HuH-7.5 (cell line): ENCODE measurements around the gene SIGLEC8.
"Not testable (repeated sequence)": the region's sequence is repeated elsewhere in the genome, so short reads cannot be mapped to it uniquely, and the experiment has no call there.

ENCODE experiments used
- DNase-seq: peaks from one replicate; pipeline ENCODE4 v3.0.0; 2011; ENCODE audit warnings: low spot score

SIGLEC8 gene

DNA sequence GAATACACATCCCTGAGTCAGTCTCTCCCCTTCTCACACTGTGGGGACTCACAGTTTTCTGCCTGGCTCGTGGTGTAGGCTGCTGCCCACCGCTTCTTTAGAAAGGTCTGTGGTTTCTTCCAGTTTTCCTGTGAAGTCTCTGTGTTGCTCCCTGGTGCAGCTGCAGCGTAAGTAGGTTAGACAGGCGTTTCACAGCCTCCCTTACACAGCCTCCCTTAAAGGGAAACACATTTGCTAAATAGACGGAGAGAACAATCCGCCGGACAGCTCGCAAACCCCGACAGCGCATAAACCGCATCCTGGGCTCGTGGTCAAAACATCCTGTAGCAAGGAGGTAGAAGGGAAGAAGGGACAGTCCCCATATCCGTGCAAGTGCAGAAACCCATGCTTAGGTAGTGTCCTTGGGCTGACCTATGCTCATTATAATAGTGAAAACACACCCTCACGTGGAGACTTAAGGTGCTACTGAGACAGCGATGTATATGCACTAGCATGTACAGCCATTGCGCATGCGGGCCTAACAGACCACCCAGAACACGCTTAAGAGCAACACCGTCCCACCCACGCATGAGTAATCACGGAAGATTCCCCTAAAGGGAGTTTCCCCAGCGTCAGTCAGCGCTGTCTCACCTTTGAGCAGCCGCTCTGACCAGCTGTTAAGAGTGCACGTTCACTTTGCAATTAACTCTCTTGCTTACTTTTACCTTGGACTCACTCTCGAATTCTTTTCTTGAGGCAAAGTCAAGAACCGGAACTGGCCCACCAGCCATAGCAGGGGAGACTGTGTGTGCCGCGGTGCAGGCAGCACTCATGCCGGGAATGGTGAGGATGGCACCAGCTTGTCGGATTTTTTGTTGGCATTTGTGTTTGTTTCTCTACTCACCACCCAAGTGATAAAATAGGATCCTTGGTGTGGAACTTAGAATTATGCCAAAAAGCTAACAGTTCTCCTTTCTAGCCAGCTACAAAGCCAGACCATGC is 16.6 kb downstream of the SIGLEC8 start:
- DNase-seq: no peak

DNA sequence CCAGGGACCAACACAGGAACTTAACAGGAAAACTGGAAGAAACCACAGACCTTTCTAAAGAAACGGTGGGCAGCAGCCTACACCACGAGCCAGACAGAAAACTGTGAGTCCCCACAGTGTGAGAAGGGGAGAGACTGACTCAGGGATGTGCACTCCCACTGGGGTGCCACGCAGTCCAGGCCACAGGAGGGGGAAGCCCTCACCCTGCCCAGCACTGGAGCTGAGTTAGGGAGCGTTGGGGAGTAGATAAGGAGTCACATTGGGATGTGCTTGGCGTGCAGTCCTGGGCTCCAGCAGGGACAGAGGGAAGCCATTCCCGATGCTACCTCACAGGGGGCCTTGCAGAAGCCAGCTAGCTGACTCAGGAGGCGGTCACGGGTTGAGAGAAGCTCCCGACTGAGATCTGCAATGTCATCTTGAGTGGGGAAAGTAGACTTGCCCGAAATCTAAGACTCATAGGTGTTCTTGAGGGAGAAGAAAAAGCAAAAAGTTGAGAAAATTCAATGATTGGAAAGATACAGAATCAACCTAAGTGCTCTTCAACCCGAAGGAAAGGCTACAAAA is 17.3 kb downstream of the SIGLEC8 start:
- no peak for DNase-seq

DNA sequence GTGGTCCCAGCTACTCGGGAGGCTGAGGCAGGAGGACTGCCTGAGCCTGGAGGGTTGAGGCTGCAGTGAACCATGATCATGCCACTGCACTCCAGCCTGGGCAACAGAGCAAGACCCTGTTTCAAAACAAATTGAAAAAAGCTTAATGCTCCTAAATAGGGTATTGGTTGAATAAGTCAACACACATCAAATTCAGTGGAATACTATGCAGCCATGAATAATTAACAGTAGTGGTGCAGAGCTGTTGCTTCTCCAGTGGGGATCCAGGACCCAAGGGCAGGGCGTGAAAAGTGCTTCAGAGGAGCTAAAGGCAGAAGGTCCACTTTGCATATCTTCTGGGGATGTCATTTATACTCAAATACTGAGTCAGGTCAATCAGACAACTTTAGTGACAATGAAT is 18.2 kb downstream of the SIGLEC8 start:
- no peak for DNase-seq

DNA sequence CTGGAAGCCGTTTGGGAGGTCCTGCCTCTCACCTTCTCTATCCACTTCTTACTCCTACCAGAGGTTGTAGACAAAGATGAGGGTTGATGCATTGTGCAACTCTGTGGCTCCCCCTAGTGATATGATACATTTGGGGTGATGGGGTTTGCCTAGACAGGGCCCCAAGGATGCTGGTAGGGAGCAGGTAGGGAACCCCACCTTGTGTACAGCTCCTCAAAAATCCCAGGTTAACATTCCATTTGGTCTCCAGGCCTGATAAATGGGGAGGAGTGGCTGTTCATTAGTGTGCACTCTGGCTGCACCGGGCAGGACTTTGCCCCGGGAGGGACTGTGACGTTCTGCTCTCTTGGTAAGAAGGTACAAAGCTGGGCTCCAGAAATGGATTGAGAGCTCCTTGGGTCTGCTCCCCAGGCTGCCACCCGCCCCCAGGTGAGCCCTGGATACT is 19.2 kb downstream of the SIGLEC8 start:
- DNase-seq: no peak

DNA sequence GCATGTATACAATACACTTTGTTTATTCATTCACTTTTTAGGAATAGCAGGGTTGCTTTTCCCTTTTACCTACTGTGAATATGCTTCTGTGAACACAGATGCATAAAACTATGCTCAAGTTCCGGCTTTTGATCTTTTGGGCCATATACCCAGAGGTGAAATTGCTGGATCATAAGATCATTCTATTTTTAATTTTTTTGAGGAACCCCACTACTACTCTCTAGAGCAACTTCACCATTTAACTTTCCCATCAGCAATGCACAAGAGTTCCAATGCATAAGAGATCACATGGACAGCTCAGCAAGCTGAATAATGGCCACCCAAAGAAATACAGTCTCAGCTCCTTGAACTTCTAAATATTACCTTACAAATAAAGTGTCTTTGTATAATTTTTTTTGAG is 23.8 kb downstream of the SIGLEC8 start:
- no peak for DNase-seq

DNA sequence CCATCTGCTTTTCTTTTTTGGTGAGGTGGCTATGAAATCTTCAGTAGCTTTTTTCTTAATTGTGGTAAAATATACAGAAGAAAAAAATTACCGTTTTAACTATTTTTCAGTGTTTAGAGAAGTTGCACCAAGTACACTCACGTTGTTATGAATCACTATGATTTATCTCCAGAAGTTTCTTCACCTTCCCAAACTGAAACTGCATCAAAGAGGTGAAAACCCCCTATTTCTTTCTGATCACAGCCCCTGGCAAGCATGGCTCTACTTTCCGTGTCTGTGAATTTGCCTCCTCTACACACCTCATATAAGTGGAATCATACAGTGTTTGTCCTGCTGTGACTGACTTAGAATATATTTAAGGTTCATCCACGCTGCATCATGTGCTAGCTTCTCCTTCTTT is 25.2 kb downstream of the SIGLEC8 start:
- no peak for DNase-seq

DNA sequence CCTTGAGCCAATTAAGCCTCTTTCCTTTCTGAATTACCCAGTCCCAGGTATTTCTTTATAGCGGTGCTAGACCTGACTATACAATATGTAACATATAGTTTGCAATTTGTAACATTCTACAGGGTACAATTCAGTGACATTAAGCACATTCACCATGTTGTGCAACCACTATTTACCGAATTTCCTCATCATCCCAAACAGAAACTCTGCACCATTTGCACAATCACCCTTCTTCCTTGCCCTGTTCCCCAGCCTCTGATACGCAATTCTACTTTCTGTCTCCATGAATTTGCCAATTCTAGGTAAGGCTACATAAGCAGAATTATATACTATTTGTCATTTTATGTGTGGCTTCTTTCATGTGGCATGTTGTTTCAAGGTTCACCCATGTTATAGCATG is 27.1 kb downstream of the SIGLEC8 start:
- no peak for DNase-seq

DNA sequence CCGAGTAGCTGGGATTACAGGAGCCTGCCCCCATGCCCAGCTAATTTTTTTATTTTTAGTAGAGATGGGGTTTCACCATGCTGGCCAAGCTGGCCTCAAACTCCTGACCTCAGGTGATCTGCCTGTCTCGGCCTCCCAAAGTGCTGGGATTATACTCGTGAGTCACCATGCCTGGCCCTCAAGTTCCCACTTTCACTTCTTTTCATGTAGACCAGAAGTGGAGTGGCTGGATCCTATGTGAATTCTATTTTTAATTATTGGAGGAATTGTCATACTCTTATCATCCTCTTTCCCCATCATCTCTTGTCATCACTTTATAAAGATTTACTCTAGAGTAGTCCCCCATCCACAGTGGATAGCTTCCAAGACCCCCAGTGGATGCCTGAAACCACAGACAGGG is 28.0 kb downstream of the SIGLEC8 start:
- DNase-seq: no peak

DNA sequence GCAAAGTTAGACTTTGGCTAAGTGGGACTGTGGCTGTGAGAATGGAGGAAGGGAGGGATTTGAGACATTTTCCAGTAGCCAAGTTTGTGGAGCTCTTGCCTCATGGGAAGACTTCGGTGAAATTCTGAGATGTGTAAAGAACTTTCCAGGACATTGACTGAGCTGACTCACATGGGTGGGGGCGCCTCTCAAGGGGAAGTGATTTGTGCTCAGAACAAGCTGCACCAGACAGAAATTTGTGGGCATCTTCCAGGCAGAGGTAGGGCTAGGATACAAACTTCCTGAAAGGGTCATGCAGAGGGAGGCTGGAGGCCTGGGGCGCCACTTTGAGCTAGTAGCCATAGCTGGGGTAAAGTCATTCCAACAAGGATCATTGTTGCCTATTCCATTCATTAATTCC is 31.1 kb downstream of the SIGLEC8 start:
- DNase-seq: no peak

DNA sequence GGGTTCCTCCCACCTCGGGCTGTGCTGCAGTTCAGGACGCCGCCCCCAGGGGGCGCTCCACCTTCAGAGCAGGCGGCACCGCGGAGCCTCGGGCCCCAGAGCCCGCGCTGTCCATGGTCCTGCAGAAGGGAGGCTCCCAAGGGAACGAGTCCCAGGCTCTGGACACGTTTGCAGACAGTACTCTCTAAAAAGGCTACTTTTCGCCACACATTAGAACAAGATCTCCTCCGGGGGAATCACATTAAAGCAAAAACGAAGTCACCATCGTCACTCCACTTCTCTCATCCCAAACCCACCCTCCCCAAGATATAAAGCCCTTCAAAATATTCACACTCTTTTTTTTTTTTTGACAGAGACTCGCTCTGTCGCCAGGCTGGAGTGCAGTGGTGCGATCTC is 36.2 kb downstream of the SIGLEC8 start:
- peak; percentile 76 for DNase-seq

DNA sequence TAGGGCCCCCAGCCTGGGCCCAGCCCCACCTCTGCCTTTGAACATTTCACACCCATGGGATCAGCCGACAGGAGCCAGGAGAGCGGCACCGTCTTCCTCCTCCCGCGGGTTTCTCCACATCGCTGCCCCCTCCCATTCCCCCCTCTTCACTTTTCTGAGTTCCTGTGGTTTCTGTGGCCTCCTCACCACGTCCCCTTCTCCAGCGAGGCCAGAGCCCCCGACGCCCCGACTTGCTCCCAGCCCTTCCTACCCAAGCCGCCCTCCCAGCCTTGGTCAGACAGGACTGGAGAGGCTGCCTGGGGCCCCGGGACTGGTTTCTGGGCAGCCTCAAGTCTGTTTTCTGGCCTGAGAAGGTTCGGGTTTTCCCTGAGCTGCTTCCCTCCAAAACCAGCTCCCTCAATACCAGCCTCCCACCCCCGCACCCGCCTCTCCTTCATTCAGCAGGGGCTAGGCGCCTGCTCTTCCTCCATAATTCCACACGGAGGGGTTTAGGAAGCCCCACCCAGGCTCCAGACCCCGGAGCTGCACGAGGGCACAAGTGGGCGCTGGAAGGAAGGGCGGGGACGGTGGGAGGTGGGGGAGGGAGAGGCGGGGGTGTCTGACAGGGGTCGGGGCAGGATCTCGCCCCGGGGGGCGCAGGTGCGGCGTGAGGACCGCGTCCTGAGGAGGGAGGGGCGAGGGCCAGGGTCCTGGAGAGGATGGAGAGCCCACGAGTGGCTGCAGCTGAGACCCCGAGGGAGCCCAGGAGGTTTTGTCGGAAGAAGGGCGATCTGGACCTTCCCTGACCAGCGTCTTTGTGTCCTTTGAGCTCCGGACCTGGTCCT is 36.8 kb downstream of the SIGLEC8 start:
- no peak for DNase-seq

DNA sequence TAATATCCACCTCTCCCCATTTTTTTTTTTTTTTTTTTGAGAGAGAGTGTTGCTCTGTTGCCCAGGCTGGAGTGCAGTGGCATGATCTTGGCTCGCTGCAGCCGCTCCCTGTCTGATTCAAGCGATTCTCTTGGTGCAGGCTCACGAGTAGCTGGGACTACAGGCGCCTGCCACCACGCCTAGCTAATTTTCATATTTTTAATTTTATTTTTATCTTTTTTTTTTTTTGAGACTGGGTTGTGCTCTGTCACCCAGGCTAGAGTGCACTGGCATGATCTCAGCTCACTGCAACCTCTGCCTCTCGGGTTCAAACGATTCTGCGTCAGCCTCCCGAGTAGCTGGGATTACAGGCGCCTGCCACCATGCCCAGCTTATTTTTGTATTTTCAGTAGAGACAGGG is 37.7 kb downstream of the SIGLEC8 start:
- DNase-seq: not testable (repeated sequence)

DNA sequence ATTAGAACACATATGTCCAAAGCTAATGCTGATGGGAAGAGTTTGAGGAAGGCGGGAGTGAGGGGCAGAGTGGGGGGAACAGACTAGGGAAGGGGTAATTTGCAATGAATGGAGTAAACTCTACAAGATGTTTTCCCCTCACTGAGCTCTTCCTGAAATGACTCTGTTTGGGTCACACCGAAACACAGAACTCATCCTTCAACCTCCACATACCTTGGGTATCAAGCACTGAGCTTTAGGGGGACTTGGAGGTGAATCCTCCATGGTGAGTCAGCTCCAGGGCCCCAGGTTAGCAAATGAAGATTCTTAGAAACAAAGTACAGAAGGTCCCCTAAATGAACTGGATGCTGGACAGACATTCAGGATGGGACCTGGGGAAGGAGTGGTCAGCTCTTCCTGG is 39.5 kb downstream of the SIGLEC8 start:
- DNase-seq: no peak

DNA sequence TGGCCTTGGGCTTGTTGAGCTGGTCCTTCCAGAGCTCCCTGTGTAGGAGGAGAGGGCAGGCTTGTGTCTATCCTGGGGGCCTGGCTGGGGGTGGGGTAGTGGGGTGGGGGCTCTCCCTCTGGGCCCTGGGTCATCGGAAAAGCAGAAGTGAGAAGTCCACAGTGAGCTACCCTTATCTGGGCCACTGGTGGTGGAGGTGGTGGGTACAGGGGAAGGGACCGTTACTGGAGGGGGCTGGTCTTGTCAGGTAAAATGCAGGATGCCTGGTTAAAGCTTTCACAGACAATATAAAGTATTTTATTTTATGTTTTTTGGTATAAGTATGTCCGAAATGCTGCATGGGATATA is 40.5 kb downstream of the SIGLEC8 start:
- DNase-seq: no peak

DNA sequence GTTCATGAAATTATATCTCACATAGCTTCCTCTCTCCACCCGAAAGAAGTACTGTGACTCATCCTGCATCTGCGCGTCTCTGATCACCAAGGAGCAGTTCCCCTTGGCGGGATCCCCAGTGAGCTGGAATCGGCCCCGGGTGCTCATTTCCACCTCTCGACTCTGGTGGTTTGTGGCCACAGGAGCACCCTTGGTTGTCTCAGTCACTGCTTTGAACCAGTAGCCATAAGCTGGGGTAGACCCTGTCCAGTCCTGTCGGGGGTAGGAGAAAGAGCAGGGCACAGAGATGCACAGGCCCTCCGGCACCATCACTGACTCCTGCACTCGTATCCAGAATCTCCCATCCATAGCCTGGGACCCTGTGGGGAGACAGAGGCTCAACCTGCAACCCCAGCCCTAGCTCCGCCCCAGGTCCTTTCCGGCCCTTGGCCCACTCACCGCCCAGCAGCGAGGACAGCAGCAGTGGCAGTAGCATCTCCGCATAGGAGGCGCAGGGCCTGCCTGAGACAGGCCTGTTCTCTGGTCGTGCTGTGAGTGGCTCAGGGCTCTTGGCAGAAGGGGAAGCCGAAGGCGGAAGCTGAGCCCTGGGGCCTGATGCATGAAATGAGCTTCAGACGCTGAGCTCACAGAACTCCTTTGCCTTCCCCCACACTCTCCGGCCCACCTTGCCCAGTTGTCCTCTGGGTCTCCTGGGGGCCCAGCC is 41.0 kb downstream of the SIGLEC8 start, which contains the start of gene SIGLEC10:
TSS of gene SIGLEC10 (minus strand) at position 536 of the 703 bp plus-strand sequence. CDS start at position 475, 61 bp downstream.
- DNase-seq: no peak

DNA sequence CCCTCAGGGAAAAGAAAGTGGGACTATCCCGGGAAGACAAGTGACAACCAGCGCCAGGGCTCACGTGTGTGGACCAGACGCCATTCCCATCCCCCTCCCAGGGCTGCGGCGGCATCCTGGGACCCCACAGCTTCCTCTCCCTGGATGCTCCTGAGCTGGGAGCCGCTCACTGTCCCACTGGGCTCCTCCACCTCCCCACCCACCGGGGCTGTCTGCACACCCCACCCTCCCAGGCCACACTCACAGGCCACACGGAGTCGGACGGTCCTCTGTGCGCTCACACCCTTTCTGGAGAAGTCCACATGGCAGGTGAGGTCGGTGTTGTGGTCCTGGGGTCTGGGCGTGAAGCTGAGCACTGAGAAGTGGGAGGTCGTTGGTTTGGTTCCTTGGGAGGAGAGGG is 41.8 kb downstream of the SIGLEC8 start:
- not testable (repeated sequence) for DNase-seq

DNA sequence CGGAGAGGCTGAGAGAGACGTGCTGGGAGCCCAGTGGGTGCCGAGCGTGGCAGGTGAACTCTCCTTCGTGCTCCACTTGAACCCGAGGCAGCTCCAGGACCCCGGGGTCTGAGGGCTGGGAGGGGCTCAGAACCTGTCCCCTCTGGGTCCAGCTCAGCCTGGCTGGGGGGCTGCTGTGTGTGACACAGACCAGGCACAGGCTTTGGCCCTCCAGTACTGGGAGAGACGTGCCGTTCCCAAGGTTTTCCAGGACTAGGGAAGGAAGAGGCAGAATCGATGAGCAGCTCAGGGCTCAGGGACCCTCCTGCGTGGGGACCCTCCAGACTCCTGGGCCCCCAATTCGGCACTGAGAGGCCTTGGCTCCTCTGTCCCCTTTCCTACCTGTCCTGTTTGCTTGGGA is 43.1 kb downstream of the SIGLEC8 start:
- no peak for DNase-seq

DNA sequence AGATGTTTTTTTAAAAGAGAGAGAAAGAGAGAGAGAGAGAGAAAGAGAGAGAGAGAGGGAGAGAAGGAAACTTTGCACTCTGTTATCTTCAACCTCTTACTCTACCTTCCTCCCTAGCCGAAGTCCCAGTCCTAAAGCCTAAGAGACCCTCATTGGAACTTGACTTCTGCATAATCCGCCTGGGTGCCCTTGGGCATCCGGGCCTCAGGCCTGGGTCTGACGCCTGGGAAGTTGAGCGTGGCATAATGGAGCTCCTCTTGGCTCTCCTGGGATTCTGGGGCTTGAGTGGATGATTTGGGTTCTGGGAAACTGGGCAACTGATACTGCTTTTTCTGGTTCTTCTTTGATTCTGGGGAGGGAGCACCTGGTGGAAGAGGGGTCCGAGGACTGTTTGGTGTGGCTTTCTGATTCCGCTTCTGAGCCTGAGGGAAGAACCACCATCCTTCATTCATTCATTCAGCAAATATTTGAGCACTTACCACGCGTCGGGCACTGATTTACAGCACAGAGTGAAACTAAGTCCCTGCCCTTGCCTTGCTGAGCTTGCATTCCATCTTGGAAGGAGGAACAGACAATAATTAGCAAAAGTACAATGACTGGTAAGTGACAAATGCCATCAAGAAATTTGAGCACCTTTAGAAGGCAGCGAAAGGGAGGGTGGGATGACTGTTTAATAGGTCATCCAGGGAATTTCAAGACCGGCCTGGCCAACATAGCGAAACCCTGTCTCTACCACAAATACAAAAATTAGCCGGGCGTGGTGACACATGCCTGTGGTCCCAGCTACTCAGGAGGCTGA is 47.1 kb downstream of the SIGLEC8 start:
- no peak for DNase-seq

DNA sequence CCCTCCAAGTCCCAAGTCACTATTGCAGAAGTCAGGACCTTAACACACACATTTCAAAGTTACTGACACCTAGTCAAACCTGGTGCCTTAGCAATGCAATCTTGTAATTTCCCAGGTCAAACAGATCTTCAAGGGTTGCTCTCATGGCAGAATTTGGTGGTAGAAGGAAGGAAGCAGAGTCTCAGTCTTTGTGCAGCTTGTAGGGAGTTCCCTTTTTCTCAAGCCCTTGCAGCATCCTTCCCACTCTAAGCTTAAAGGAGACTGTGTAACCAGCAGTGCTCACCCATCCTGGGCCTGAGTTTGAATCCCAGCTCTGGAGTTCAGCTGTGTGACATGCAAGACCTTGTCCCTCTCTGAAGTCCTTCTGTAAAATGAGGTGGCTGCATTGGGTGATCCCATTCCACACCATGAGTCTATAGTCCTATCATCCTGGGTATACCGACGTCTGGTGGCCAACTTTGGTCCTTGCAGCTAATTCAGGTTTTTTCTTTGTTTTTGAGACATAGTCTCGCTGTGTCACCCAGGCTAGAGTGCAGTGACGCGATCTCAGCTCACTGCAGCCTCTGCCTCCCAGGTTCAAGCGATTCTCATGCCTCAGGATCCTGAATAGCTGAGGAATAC is 50.6 kb downstream of the SIGLEC8 start:
- peak; percentile 48 for DNase-seq

DNA sequence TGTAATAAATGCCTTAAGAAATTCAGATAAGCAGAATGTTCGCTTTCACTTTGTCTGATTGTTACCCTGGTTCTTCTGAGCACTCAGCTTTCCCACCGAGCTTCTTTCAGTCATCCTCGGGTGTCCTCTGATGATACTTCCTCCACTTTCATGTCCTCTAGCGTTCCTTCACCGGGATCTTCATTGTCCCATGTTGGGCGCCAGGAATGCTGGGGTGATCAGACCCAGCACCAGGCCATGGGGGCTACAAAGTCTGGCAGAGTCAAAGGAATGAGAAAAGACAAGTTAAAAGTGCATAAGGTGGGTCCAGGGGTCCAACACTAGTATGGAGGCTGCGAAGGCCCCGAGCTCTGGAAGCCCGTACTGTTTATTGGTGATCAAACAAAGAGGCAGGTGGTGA is 56.1 kb downstream of the SIGLEC8 start:
- no peak for DNase-seq
